GM18951 (cell line): ENCODE results near the gene NMUR2.

ENCODE experiments used
- POLR2A ChIP-seq: IDR thresholded peaks from 4 replicates; pipeline ENCODE4 v1.6.1; 2011; ENCODE audit warnings: mild to moderate bottlenecking; ENCODE audit not compliant: insufficient read length, insufficient read depth; ENCODE audit errors: extremely low read depth
- in situ Hi-C: fragments of 300-500 bp; cut with MboI; formaldehyde crosslinking; loops from one replicate; pipeline ENCODE4 v1.12.0; 2022; ENCODE audit warnings: low sequenced_read_pairs, mixed read lengths, inconsistent platforms; ENCODE audit not compliant: unreplicated experiment

The NMUR2 gene

DNA sequence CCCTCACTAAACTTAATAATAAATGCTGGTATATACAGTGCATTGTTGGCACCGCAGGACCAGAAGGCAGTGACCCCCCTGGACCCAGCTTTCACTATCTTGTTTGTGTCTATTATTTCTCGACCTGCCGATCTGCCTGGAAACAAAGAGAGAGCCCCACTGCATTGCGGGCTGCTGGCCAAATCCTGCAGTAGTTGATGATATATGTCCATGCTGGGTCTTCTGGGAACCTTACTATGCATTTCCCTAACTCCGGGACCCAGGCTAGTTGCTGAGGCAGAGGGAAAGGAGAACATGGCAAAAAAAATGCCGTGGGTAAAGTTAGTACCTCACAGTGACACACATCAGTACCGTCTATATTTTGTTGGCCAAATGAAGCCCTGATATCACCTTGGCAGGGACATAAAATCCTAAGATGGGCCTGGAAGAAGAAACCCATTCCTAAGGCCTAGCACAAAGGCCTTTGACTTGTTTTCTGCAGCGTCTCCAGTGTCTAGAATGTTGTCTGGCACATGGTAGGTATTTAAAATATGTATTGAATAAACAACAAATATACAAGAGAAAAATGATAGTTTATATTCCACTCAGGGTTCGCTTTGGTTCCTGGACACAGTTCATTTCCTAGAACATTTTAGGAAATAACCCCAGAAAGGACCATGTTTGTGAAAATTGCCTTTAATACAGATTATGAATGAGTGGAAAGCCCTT, 46.1 kb downstream of the NMUR2 start:
- in situ Hi-C loops = no loop called here
- TF ChIP-seq POLR2A = no peak

GRCh38 chr5:152356506-152356905, 48.6 kb downstream of the NMUR2 start:
- in situ Hi-C loops = no loop called here
- no peak for TF ChIP-seq POLR2A

GRCh38 chr5:152355061-152355460, 50.0 kb downstream of the NMUR2 start:
- in situ Hi-C loops = no loop called here
- no peak for TF ChIP-seq POLR2A

DNA sequence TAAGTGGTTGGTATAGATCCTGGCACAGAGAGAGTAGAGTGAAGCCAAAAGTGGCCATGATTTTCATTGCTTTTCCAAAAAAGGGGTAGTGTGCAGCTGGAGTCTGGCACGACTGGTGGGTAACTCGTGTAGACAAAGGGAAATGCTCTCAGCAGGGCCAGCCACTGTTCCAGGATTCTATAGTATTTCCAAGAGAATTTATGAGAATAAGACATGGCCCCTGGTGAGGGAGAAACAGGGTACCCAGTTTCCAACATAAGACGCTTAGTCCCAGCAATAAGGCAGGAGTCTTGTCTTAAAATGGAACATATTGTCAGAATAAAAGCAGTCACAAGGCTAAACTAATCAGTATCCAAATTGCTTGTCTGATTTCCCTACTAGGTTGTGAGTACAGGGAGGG, 52.1 kb downstream of the NMUR2 start:
- in situ Hi-C loops = no loop called here
- no peak for TF ChIP-seq POLR2A

DNA sequence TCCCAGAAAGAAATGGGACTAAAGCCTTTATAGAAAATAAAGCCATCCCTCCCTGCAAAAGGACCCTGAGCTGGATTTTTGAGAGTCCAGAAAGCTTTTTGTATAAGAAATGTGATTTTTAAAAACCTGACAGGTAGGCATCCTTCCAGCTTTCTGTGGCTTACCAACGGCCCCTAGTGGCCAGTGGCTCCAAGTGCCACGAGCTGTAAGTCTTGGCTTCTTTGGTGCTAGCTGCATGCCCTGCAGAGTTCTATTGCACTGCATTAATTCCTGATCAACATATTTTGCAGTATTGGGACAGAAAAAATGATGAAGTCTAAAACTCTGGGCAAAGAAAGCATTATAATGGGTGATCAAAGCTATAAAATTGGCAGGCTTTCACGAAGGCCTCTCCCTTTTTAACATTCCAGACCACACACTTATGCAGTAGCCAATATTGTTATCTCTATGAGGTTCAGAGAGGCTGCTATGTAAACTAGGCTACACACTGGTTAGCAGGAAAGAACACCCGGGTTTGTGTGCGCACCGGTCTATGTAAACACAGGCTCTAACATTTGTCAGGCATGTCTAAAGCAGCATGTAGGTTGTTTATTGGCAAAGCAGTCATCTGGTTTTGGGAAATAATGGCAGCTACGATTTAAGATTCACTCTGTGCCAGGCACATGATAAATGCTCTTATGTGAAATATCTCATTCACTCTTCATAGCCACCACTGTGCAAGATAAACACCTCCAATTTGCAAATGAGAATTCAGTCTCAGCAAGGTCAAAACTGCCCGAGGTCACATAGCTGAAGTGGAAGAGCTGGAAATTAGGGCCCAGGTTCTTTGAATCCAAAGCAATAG, 55.2 kb downstream of the NMUR2 start:
- in situ Hi-C loops = no loop called here
- no peak for TF ChIP-seq POLR2A
